GM23338 (cell line): ENCODE data around the gene DDX31.

Experiments used
- CREB1 ChIP-seq: fragments of 250-450 bp; sonication (Bioruptor Pico); IDR thresholded peaks from 2 replicates; pipeline ENCODE4 v1.5.0; 2020; ENCODE audit warnings: low read depth, mild to moderate bottlenecking, moderate library complexity
- ETS1 ChIP-seq: IDR thresholded peaks from 2 replicates; pipeline ENCODE4 v1.6.1; 2016; ENCODE audit warnings: antibody characterized with exemption
- EZH2 ChIP-seq: fragments of 200-600 bp; sonication (generic); IDR thresholded peaks from one replicate; pipeline ENCODE4 v1.8.0; 2017; ENCODE audit warnings: antibody characterized with exemption, mild to moderate bottlenecking, low read depth; ENCODE audit not compliant: unreplicated experiment
- EZH2phosphoT487 ChIP-seq: fragments of 200-600 bp; sonication (generic); IDR thresholded peaks from one replicate; pipeline ENCODE4 v1.8.1; 2018; ENCODE audit warnings: antibody characterized with exemption; ENCODE audit not compliant: unreplicated experiment
- JUNB ChIP-seq: IDR thresholded peaks from one replicate; pipeline ENCODE4 v1.6.1; 2016; ENCODE audit warnings: antibody characterized with exemption; ENCODE audit not compliant: unreplicated experiment
- POLR2AphosphoS5 ChIP-seq: IDR thresholded peaks from 2 replicates; pipeline ENCODE4 v1.6.1; 2016; ENCODE audit warnings: antibody characterized with exemption, low read depth
- ZNF114 ChIP-seq: fragments of 250-450 bp; sonication (Bioruptor Pico); IDR thresholded peaks from 2 replicates; pipeline ENCODE4 v1.5.0; 2020; ENCODE audit warnings: mild to moderate bottlenecking, moderate library complexity
- ZNF331 ChIP-seq: fragments of 250-450 bp; sonication (Bioruptor Pico); IDR thresholded peaks from 2 replicates; pipeline ENCODE4 v1.5.0; 2020; ENCODE audit warnings: low read depth, mild to moderate bottlenecking, moderate library complexity
- TF ChIP-seq, protein P1 (sequence below), 2 experiments: fragments of 200-600 bp in 1 of 2; sonication (generic) in 1 of 2; conservative IDR thresholded peaks; 2 replicates each; pipeline versions ENCODE4 v1.5.1 to v1.6.1; 2016 to 2017; ENCODE audit warnings: antibody characterized with exemption in 2 of 2, low read depth in 2 of 2, mild to moderate bottlenecking in 2 of 2, moderate library complexity in 1 of 2
- TF ChIP-seq, protein P2 (sequence below): IDR thresholded peaks from one replicate; pipeline ENCODE4 v1.6.1; 2018; ENCODE audit warnings: antibody characterized with exemption; ENCODE audit not compliant: unreplicated experiment

GRCh38 chr9:132548751-132549640 is 120.8 kb downstream of the DDX31 start:
- TF ChIP-seq, protein P1, sequence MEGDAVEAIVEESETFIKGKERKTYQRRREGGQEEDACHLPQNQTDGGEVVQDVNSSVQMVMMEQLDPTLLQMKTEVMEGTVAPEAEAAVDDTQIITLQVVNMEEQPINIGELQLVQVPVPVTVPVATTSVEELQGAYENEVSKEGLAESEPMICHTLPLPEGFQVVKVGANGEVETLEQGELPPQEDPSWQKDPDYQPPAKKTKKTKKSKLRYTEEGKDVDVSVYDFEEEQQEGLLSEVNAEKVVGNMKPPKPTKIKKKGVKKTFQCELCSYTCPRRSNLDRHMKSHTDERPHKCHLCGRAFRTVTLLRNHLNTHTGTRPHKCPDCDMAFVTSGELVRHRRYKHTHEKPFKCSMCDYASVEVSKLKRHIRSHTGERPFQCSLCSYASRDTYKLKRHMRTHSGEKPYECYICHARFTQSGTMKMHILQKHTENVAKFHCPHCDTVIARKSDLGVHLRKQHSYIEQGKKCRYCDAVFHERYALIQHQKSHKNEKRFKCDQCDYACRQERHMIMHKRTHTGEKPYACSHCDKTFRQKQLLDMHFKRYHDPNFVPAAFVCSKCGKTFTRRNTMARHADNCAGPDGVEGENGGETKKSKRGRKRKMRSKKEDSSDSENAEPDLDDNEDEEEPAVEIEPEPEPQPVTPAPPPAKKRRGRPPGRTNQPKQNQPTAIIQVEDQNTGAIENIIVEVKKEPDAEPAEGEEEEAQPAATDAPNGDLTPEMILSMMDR (conservative IDR thresholded peaks at IDR 0.05; ENCODE audit: low read depth in 2 of 2): no peak
- TF ChIP-seq EZH2 (no peak), ZNF114 (no peak), CREB1 (CRISPR knock-in tag) (no peak), JUNB (no peak), POLR2AphosphoS5 (no peak), ZNF331 (CRISPR knock-in tag) (no peak), ETS1 (no peak), EZH2phosphoT487 (no peak)
- TF ChIP-seq, protein P2, sequence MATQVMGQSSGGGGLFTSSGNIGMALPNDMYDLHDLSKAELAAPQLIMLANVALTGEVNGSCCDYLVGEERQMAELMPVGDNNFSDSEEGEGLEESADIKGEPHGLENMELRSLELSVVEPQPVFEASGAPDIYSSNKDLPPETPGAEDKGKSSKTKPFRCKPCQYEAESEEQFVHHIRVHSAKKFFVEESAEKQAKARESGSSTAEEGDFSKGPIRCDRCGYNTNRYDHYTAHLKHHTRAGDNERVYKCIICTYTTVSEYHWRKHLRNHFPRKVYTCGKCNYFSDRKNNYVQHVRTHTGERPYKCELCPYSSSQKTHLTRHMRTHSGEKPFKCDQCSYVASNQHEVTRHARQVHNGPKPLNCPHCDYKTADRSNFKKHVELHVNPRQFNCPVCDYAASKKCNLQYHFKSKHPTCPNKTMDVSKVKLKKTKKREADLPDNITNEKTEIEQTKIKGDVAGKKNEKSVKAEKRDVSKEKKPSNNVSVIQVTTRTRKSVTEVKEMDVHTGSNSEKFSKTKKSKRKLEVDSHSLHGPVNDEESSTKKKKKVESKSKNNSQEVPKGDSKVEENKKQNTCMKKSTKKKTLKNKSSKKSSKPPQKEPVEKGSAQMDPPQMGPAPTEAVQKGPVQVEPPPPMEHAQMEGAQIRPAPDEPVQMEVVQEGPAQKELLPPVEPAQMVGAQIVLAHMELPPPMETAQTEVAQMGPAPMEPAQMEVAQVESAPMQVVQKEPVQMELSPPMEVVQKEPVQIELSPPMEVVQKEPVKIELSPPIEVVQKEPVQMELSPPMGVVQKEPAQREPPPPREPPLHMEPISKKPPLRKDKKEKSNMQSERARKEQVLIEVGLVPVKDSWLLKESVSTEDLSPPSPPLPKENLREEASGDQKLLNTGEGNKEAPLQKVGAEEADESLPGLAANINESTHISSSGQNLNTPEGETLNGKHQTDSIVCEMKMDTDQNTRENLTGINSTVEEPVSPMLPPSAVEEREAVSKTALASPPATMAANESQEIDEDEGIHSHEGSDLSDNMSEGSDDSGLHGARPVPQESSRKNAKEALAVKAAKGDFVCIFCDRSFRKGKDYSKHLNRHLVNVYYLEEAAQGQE: no peak
